Erythroblast (primary cell): Measurements from ENCODE around the gene UNC13A.

Source experiments
- DNase-seq, 2 experiments: peaks; one replicate each; lab custom pipeline; 2025; lab: John Stamatoyannopoulos, UW
- GATA1 ChIP-seq: IDR thresholded peaks from 2 replicates; pipeline ENCODE4 v1.6.1; 2011; ENCODE audit warnings: low read depth, mild to moderate bottlenecking, control low read depth, low read length, moderate library complexity
- POLR2A ChIP-seq: IDR thresholded peaks from 2 replicates; pipeline ENCODE4 v1.6.1; 2011; ENCODE audit warnings: mild to moderate bottlenecking, low read length

UNC13A gene

DNA sequence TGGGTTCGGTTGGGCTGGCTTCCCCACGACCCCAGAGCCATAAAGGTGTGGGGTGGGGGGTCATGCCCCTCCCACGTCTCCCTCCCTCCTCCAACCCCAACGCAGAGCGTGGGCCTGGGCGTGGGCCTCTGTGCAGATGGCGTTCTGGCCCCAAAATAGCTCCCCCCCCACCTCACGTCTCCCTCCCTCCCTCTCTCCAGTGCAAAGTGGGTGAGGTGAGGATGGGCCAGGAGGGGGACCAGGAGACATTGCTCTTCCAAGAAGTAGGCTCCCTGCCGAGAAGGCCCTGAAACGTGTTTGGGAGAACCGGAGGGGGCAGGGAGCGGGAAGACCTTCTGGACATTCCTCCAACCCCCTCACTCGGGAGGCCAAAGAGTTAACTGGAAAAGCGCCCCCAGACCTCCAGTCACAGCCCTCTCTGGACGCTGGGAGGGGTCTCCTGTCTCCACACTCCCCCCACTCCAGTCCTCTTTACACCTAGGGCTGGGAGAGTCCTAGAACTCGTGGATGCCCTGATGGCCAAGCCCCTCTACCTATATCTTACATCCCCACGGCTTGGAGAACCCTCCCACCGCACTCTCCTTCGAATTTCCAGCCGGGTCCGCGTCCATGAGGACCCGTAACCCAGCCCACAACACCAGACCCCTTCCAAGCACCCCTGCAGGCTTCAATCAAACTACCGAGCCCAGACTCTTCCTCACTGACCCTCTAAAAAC lies 855 bp downstream of the UNC13A start:
- no peak for DNase-seq
- TF ChIP-seq GATA1 (no peak), POLR2A (no peak)

- no peak for DNase-seq
- TF ChIP-seq POLR2A (no peak), GATA1 (no peak)
Measured at GRCh38 chr19:17686592-17687024, 1.5 kb downstream of the UNC13A start.

GRCh38 chr19:17686023-17686521 lies 2.1 kb downstream of the UNC13A start:
- DNase-seq, result no peak
- TF ChIP-seq POLR2A (no peak), GATA1 (no peak)

GRCh38 chr19:17685451-17686022 lies 2.6 kb downstream of the UNC13A start:
- no peak for DNase-seq
- no peak for TF ChIP-seq GATA1
- no peak for TF ChIP-seq POLR2A

GRCh38 chr19:17684256-17684655 lies 3.9 kb downstream of the UNC13A start:
- TF ChIP-seq POLR2A (no peak), GATA1 (no peak)
- DNase-seq, result no peak

DNA sequence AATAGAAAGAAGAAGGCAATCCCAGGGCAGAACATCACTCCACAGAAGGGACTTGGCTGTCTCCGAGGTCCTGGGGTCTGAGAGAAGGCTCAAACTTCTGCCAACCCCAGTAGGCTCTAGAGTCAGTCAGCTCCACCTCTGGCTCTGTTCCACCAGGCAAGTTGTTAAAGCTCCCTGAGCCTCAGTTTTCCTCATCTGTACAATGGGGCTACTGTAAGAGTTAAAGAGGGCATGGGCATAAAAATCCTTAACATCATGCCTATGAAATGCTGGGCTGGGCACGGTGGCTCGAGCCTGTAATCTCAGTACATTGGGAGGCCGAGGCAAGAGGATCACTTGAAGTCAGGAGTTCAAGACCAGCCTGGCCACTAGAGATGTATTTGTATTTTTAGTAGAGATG lies 5.1 kb downstream of the UNC13A start:
- TF ChIP-seq GATA1 (no peak), POLR2A (no peak)
- no peak for DNase-seq

GRCh38 chr19:17682273-17682672 lies 5.9 kb downstream of the UNC13A start:
- no peak for TF ChIP-seq POLR2A
- no peak for TF ChIP-seq GATA1

GRCh38 chr19:17681505-17682125 lies 6.5 kb downstream of the UNC13A start:
- peak in 1 of 2 experiments; percentile 52 for DNase-seq
- no peak for TF ChIP-seq POLR2A
- no peak for TF ChIP-seq GATA1

More at GRCh38 chr19:17682273-17682672, 5.9 kb downstream of the UNC13A start:
- no peak for DNase-seq

GRCh38 chr19:17680230-17680722 lies 7.9 kb downstream of the UNC13A start:
- TF ChIP-seq GATA1, result no peak
- TF ChIP-seq POLR2A, result no peak
- DNase-seq, result peak in 1 of 2 experiments; percentile 49

- no peak for DNase-seq
- TF ChIP-seq GATA1 (no peak), POLR2A (no peak)
Measured at GRCh38 chr19:17679526-17680229, 8.5 kb downstream of the UNC13A start.

DNA sequence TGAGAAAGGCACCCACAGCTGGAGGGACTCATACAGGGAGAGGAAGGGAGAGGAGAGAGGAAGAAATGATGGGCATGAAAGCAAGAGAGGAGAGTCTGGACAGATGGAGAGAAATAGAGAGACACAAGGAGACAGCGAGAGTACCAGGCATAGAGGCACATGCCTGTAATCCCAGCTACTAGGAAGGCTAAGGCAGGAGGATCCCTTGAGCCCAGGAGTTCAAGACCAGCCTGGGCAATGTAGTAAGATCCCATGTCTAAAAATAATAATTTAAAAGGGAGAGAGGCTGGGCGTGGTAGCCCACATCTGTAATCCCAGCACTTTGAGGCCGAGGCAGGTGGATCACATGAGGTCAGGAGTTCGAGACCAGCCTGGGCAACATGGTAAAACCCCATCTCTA lies 9.3 kb downstream of the UNC13A start:
- DNase-seq, result no peak

GRCh38 chr19:17677002-17677401 lies 11.2 kb downstream of the UNC13A start:
- no peak for TF ChIP-seq GATA1
- TF ChIP-seq POLR2A, result no peak
- peak in 1 of 2 experiments; percentile 15 for DNase-seq

More for the DNA sequence above, 9.3 kb downstream of the UNC13A start:
- TF ChIP-seq GATA1, result no peak
- no peak for TF ChIP-seq POLR2A

DNA sequence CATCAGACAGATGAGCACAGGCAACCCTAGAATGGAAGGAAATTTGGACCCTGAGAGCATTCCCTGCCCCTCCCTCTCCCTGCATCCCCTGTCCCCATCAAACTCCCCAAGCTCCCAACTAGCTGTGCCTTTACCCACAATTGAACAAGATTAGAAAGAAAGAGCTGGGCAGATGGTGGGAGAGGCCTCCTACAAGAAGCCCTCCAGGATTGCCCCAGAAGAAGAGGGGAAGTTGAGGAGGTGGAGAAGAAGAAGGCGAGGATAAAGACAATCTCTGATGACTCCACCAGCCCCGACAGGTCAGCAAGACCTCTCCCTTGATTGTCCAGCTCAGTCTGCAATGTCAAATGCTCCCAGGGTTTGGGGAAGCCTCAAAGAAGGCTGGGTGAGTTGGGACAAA lies 11.9 kb downstream of the UNC13A start:
- no peak for DNase-seq

GRCh38 chr19:17673937-17674799 lies 14.0 kb downstream of the UNC13A start:
- TF ChIP-seq POLR2A (no peak), GATA1 (no peak)
- DNase-seq, result no peak

More for the DNA sequence above, 11.9 kb downstream of the UNC13A start:
- TF ChIP-seq GATA1 (no peak), POLR2A (no peak)
